ENCODE measurements around the gene TRHDE. TPM values are rescaled to one million over a fixed set of nuclear protein-coding genes. Genes with fewer than 3 reads are reported as not detected.

Gene TRHDE
- total RNA-seq, 2 donors from 2014 or later = 0.57 to 8.7 TPM

DNA sequence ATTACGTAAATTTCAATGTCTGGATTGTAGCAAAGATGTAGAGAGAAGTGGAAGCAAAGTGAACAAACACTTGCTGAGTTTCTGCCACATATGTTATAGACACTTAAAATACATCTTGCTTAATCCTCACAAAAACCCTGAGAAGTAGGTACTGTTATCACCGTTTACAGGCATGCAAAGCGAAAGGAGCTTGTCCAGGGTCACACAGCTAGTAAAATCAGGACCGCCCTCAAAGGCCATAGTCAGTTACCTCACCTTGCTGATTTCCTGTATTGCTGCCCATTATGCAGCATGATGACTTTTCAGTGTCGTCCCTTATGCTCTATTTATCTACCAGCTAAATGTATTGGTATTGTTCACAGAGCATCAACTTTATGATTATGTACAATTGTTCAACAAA lies 39.8 kb downstream of the TRHDE start:
- TF ChIP-seq, protein P1, sequence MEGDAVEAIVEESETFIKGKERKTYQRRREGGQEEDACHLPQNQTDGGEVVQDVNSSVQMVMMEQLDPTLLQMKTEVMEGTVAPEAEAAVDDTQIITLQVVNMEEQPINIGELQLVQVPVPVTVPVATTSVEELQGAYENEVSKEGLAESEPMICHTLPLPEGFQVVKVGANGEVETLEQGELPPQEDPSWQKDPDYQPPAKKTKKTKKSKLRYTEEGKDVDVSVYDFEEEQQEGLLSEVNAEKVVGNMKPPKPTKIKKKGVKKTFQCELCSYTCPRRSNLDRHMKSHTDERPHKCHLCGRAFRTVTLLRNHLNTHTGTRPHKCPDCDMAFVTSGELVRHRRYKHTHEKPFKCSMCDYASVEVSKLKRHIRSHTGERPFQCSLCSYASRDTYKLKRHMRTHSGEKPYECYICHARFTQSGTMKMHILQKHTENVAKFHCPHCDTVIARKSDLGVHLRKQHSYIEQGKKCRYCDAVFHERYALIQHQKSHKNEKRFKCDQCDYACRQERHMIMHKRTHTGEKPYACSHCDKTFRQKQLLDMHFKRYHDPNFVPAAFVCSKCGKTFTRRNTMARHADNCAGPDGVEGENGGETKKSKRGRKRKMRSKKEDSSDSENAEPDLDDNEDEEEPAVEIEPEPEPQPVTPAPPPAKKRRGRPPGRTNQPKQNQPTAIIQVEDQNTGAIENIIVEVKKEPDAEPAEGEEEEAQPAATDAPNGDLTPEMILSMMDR (IDR thresholded peaks at IDR 0.05) = no peak
- no peaks in the 10 kb centered on the region for H3K36me3 ChIP-seq
- H3K9me3 ChIP-seq = no peaks in the 10 kb centered on the region
- H3K4me3 ChIP-seq = no peak overlapping the region
- no peak for DNase-seq
- intact Hi-C loops (cut with DNase I) = no loop called here
- H3K27me3 ChIP-seq = no peaks in the 10 kb centered on the region
- H3K4me1 ChIP-seq = no peaks in the 10 kb centered on the region
- no peak overlapping the region for H3K27ac ChIP-seq
- no peak overlapping the region for H3K9ac ChIP-seq (ENCODE audit: low read depth in 2 of 2, low read length in 2 of 2)

DNA sequence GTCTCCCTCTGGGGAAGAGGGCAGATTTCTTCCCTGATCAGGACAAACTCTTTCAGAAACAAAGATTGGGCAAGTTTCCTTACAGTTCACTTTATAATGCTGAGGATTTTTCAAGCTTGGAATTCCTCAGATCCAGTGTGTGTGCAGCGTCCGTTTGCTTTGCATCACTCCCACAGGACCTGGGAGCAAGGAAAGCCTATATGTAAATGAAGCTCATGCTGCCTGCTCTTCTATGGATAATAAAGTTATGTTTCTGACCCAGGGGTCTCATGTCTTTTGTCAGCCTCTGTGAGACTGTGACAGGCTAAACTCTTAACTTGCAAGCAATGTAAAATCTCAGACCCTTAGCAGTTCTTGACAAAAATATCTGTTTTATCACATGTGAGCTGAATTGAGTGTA lies 41.6 kb downstream of the TRHDE start:
- no peak overlapping the region for H3K9ac ChIP-seq (ENCODE audit: low read depth in 2 of 2, low read length in 2 of 2)
- no peaks in the 10 kb centered on the region for H3K9me3 ChIP-seq
- H3K4me3 ChIP-seq = no peak overlapping the region
- H3K36me3 ChIP-seq = no peaks in the 10 kb centered on the region
- no peak for DNase-seq
- H3K4me1 ChIP-seq = no peaks in the 10 kb centered on the region
- no peaks in the 10 kb centered on the region for H3K27me3 ChIP-seq
- intact Hi-C loops (cut with DNase I) = no loop called here
- TF ChIP-seq, protein P1 (IDR thresholded peaks at IDR 0.05) = no peak
- no peak overlapping the region for H3K27ac ChIP-seq

DNA sequence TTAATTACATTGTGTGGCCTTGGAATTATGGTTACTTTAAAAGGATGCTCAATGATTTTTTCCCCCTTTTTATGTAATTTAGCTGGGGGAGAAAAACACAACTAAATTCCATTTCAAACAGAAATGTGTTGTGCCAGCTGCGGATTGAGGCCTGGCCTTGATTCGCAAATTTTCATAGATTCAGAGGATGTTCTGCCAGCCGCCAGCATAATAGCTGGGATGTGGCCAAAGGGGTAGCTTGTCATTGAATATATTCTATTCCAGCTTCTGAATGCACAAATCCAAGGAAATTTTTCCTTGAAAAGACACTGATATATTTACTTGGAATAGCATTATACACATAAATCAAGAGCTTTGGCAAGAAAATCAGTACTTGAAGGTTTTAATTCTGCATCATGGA lies 43.7 kb downstream of the TRHDE start:
- Histone ChIP-seq H3K36me3 (no peaks in the 10 kb centered on the region), H3K9me3 (no peaks in the 10 kb centered on the region), H3K27ac (no peak overlapping the region), H3K4me1 (no peaks in the 10 kb centered on the region), H3K27me3 (no peaks in the 10 kb centered on the region), H3K9ac (ENCODE audit: low read depth in 2 of 2, low read length in 2 of 2) (no peak overlapping the region), H3K4me3 (no peak overlapping the region)
- no peak for DNase-seq
- intact Hi-C loops (cut with DNase I) = no loop called here
- TF ChIP-seq, protein P1 (IDR thresholded peaks at IDR 0.05) = no peak

DNA sequence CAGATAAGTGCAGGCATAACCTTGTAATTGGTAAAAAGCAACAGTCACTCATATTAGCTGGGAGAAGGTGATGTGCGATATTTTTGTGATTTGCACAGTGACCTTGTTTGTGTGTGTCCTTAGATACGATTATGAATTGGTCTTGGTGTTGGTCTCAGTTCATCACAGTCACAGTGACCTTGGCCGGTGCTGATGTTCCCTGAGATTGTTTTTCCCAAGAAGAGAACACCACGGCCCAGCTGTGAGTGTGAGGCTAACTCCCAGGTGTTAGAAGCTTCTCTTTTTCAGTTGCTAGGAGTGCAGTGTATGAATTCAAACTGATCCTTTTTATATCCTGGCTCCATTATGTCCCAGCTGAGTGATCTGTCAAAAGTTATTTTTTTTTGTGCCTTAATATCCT lies 46.2 kb downstream of the TRHDE start:
- no peaks in the 10 kb centered on the region for H3K27me3 ChIP-seq
- H3K27ac ChIP-seq = no peak overlapping the region
- intact Hi-C loops (cut with DNase I) = no loop called here
- no peaks in the 10 kb centered on the region for H3K36me3 ChIP-seq
- TF ChIP-seq, protein P1 (IDR thresholded peaks at IDR 0.05) = no peak
- no peak overlapping the region for H3K4me3 ChIP-seq
- H3K9ac ChIP-seq (ENCODE audit: low read depth in 2 of 2, low read length in 2 of 2) = no peak overlapping the region
- no peaks in the 10 kb centered on the region for H3K4me1 ChIP-seq
- H3K9me3 ChIP-seq = no peaks in the 10 kb centered on the region
- DNase-seq = no peak

DNA sequence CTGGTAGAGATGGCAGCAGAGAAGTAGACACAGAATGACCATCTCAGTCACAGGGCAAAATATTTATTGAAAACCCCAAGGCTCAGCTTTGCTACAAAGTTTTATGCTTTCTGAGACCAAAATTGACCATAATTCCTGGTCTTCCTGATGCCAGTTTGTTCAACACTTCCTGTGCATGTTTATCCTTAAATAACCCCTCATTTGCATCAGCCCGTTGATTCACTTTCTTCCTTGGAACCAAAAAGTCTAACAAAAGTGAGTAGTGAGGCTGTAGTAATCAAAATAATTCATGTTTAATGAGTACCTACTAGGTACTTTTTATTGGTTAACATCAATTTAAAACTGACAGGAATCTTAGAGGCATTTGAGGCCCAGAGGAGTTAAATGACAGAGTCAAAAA lies 51.7 kb downstream of the TRHDE start:
- no peak for DNase-seq
- Histone ChIP-seq H3K4me3 (no peak overlapping the region), H3K27ac (no peak overlapping the region)

More for the DNA sequence above, 51.7 kb downstream of the TRHDE start:
- Histone ChIP-seq H3K4me1 (no peaks in the 10 kb centered on the region), H3K36me3 (no peaks in the 10 kb centered on the region), H3K9ac (ENCODE audit: low read depth in 2 of 2, low read length in 2 of 2) (no peak overlapping the region), H3K9me3 (no peaks in the 10 kb centered on the region), H3K27me3 (no peaks in the 10 kb centered on the region)
- TF ChIP-seq, protein P1 (IDR thresholded peaks at IDR 0.05) = no peak
- intact Hi-C loops (cut with DNase I) = no loop called here

All from colonic mucosa (tissue), 4 donors.